Measurements from ENCODE around the gene DPP9. TPM values are rescaled to one million over a fixed set of nuclear protein-coding genes. Genes with fewer than 3 reads are reported as not detected.
A peak's percentile ranks its signal among the peaks of the same experiment; 100 is the strongest.

The DPP9 gene
- polyA plus RNA-seq, 3 donors = 12.6 to 23.8 (median 13.9) TPM

GRCh38 chr19:4728871-4729270 is 5.2 kb upstream of the DPP9 start:
- Histone ChIP-seq H3K9ac (ENCODE audit: insufficient read depth, low read length, poor library complexity, severe bottlenecking) (no peak overlapping the region), H3K4me3 (replicated peaks in 1 of 3; ENCODE audit: low read depth in 2 of 3, low read length in 3 of 3) (no peak overlapping the region), H3K4me1 (ENCODE audit: control insufficient read depth in 1 of 2, insufficient read depth in 2 of 2, low read length in 2 of 2) (peaks cover 11% of the 10 kb centered on the region in 2 donors), H4K20me1 (ENCODE audit: insufficient read depth, low read length) (no peaks in the 10 kb centered on the region), H3K27ac (ENCODE audit: low read depth in 1 of 2, low read length in 2 of 2) (no peak overlapping the region), H3K4me2 (replicated peaks; ENCODE audit: extremely low read depth, low read length, poor library complexity, severe bottlenecking) (no peak overlapping the region), H2AFZ (ENCODE audit: insufficient read depth, low read depth, low read length, poor library complexity, severe bottlenecking) (peak overlapping the region; percentile 50), H3K36me3 (replicated peaks in 1 of 2; ENCODE audit: control insufficient read depth in 1 of 2, insufficient read depth in 2 of 2, low read length in 2 of 2) (no peaks in the 10 kb centered on the region), H3K27me3 (ENCODE audit: control insufficient read depth in 2 of 2, insufficient read depth in 2 of 2, low read length in 2 of 2) (peaks cover 0 to 2% of the 10 kb centered on the region in 2 donors), H3K9me3 (replicated peaks in 1 of 2; ENCODE audit: control insufficient read depth in 1 of 2, insufficient read depth in 1 of 2, low read length in 2 of 2) (no peaks in the 10 kb centered on the region), H3K79me2 (ENCODE audit: insufficient read depth, low read length) (no peaks in the 10 kb centered on the region)
- DNase-seq = no peak
- H3K27ac Mint-ChIP-seq = no peak overlapping the region
- peak overlapping the region; percentile 28 to 31 for H3K4me3 Mint-ChIP-seq
- TF ChIP-seq CTCF (IDR thresholded peaks at IDR 0.05) = no peak
- intact Hi-C loops (cut with micrococcal nuclease) = no loop called here
- no peaks in the 10 kb centered on the region for H3K36me3 Mint-ChIP-seq
- H3K9me3 Mint-ChIP-seq = peaks cover 0 to 3% (median 0%) of the 10 kb centered on the region in 7 donors
- H3K4me1 Mint-ChIP-seq = peaks cover 19% of the 10 kb centered on the region
- 65% methylated on average over 6 of the region's 10 CpGs for WGBS (ENCODE audit: insufficient coverage)
- peaks cover 5 to 17% (median 6%) of the 10 kb centered on the region in 3 donors for H3K27me3 Mint-ChIP-seq (ENCODE audit: low read depth in 3 of 3)

DNA sequence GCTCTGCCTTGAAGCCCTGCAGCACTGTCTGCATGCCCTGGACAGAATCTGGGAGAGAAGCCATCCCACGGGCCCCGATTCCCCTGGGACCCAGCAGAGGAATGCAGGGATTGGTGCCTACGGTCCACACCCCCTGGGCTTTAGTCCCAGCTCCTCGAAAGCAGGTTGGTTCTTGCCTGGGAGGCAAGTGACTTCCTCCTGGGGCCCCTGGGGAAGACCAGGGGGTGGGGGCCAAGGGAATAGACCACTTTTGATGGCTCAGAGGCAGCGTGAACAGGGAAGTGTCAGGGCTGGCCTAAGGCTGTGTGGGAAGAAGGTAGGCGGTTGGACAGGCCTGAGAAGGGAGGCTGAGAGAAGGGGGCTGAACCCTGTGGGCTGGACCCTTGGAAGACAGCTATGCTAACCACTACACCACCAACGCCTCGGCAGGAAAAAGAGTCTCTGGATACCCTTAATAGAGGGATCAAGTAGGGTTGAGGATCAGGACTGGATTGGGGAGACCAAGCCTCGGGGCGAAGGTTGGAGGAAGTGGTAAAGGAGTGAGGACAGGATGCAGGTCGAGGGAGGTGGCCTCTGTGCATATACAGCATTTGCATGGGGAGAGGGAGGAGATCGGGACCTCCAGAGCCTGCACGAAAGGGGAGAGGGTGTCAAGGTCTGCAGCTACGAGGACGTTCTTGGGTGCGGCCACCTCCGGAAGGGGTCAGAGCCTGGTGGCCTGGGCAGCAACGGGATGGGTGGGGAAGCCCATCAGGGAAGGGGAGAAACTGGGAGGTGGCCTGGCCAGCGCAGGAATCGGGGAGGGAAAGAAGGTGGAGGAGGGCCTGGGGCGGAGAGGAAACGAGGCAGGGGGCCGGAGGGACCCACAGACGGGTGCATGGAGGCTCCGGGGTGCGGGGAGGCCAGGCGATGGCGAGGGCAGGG is 709 bp downstream of the DPP9 start:
- TF ChIP-seq CTCF (IDR thresholded peaks at IDR 0.05) = no peak
- H3K9me3 Mint-ChIP-seq = no peaks in the 10 kb centered on the region
- peak in 1 of 3 donors; percentile 6 for DNase-seq

More for the DNA sequence above, 709 bp downstream of the DPP9 start:
- Histone ChIP-seq H3K4me1 (ENCODE audit: control insufficient read depth in 1 of 2, insufficient read depth in 2 of 2, low read length in 2 of 2) (peaks cover 22 to 31% of the 10 kb centered on the region in 2 donors), H4K20me1 (ENCODE audit: insufficient read depth, low read length) (peaks cover 41% of the 10 kb centered on the region), H3K9me3 (replicated peaks in 1 of 2; ENCODE audit: control insufficient read depth in 1 of 2, insufficient read depth in 1 of 2, low read length in 2 of 2) (no peaks in the 10 kb centered on the region), H3K36me3 (replicated peaks in 1 of 2; ENCODE audit: control insufficient read depth in 1 of 2, insufficient read depth in 2 of 2, low read length in 2 of 2) (peaks cover 33 to 40% of the 10 kb centered on the region in 2 donors), H3K4me2 (replicated peaks; ENCODE audit: extremely low read depth, low read length, poor library complexity, severe bottlenecking) (peak overlapping the region; percentile 93), H3K27me3 (ENCODE audit: control insufficient read depth in 2 of 2, insufficient read depth in 2 of 2, low read length in 2 of 2) (no peaks in the 10 kb centered on the region), H3K9ac (ENCODE audit: insufficient read depth, low read length, poor library complexity, severe bottlenecking) (peak overlapping the region; percentile 95), H3K27ac (ENCODE audit: low read depth in 1 of 2, low read length in 2 of 2) (peak overlapping the region; percentile 38 to 83), H3K79me2 (ENCODE audit: insufficient read depth, low read length) (peaks cover 36% of the 10 kb centered on the region), H2AFZ (ENCODE audit: insufficient read depth, low read depth, low read length, poor library complexity, severe bottlenecking) (peak overlapping the region; percentile 88), H3K4me3 (replicated peaks in 1 of 3; ENCODE audit: low read depth in 2 of 3, low read length in 3 of 3) (peak overlapping the region; percentile 84 to 93 (median 91))
- Mint-ChIP-seq H3K4me3 (peak overlapping the region; percentile 94 to 95), H3K27me3 (ENCODE audit: low read depth in 3 of 3) (peaks cover 0 to 6% (median 1%) of the 10 kb centered on the region in 3 donors), H3K36me3 (peaks cover 24 to 37% of the 10 kb centered on the region in 2 donors), H3K27ac (peak overlapping the region; percentile 83 to 97 (median 90)), H3K4me1 (peaks cover 22% of the 10 kb centered on the region)
- WGBS (ENCODE audit: insufficient coverage) = 6% methylated on average over 25 of the region's 28 CpGs
- intact Hi-C loops (cut with micrococcal nuclease) = no loop called here

Data from CD14-positive monocyte (primary cell).